Hindlimb muscle (tissue), 1 donor: ENCODE results near the gene RASL12. TPM values are rescaled to one million over a fixed set of nuclear protein-coding genes. Genes with fewer than 3 reads are reported as not detected.
"Not testable (repeated sequence)": the region's sequence is repeated elsewhere in the genome, so short reads cannot be mapped to it uniquely, and the experiment has no call there.

Experiments
- DNase-seq: peaks from one replicate; pipeline ENCODE4 v3.0.0-alpha.2; 2013
- polyA plus RNA-seq: library from polyadenylated mRNA; unstranded; fragments of 120-200 nt; gene quantifications from one replicate; pipeline ENCODE4 v1.2.1, GENCODE V29; 2013; ENCODE audit not compliant: insufficient read length

Gene RASL12
- polyA plus RNA-seq, 1 donor, result 14.1 TPM

DNA sequence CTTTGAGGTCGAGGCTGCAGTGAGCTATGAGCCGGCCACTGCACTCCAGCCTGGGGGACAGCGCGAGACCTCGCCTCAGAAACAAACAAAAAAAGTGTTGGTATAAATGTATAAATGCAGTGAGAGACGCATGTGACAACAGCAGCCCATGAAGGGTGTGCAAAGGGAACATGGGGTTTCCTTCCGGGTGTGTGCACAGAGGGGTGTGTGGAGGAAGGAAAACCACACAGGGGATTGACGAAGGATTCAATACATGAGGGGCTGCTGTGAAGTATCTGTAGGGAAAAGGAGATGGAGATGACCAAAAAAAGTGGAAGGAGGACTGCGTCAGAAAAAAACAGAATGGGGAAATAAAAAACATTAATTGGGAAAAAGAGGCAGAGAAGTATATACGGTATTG lies 39.5 kb downstream of the RASL12 start:
- DNase-seq, result no peak

DNA sequence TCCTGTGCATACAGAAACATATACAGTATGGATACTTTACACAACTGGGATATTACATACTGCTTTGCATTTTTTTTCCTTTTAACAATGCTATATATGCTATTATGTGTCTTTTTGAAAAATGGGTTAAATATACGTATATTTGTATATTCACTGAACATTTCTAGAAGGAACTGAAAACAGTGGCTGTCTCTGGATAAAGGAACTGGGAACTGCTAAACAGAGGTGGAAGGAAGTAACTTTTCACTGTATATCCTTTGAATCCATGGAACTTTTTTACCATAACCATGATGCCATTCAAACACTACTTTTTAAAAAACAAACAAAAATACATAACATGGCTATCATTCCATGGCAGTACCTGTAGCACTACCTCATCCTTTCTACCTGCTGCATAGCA lies 40.2 kb downstream of the RASL12 start:
- DNase-seq, result no peak

DNA sequence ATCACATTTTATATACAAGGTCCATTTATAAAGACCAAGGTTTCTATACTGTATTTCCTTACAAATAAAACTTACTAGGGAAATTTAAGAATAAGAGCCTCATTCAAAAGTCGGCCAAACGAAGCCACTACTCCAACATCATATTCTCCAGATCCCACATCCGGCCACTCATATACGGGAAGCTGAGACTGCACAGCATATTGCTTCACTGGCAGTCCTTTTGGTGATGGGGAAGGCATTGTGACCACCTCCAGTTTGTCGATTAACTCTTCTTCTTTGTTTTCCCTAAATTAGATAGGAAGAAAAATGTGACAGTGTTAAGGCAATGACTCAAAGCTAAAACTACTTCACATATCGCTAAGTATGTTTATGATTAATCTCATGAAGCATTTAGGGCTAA lies 41.0 kb downstream of the RASL12 start:
- DNase-seq, result no peak

DNA sequence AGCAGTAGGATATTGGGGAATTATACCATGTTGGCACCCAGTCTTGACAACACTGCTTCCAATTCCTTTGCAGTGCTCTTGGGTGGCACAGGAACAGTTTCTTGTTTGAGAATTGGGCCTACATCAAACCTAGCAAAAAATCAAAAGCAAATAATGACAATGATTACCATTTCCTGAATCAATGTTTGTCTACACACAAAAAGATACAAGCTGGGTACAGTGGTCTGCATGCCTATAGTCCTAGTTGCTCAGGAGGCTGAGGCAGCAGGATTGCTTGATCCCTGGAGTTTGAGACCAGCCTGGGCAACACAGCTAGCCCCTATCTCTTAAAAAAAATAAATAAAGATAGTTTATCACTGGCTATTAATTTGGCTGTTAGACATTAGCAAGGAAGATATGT lies 46.3 kb downstream of the RASL12 start:
- no peak for DNase-seq

DNA sequence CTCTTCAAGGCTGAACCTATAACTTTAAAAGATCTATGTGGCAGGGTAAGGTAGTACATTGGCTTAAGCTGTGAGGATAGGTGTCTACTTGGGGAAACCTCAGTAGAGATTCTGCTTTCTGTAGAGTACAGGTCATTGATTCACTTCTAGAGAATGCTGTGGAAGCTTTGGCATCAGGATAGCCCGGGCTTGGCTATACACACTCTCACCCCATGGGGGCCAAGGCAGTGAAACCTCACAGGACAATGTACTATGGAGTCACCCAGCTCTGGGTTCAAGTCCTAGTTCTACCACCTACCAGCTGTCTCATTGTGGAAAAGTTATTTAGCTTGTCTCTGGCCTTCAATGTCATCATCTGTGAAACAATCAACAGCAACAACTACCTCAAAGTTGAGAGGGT lies 47.4 kb downstream of the RASL12 start:
- DNase-seq, result no peak

DNA sequence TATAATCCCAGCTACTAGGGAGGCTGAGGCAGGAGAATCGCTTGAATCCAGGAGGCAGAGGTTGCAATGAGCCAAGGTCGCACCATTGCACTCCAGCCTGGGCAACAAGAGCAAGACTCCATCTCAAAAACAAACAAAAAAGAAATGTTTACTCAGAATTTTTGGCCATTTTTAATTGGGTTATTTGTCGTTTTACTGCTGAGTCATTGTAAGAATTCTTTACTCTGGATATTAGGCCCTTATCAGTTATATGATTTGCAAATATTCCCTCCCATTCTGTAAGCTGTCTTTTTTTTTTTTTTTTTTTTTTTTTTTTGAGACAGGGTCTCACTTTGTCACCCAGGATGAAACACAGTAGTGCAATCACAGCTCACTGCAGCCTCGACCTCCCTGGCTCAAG lies 56.6 kb downstream of the RASL12 start:
- DNase-seq, result not testable (repeated sequence)

DNA sequence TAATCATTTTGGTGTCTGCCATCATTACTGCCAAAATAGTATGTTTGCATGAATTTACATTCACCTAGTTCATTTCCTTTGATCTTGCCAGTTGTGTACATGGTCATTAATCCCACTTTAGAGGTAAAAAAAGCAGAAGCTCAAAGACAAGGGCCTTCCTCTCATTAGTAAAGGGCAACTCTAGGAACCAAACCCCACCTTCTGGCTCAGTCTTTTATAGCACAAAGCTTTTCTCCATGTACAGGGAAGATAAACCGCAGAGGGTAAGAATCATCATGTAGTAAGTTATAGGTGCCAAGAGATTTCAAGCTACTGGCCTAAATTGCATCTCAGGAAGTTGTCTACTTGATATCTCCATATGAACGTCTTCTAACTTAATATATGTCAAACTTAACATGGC lies 58.8 kb downstream of the RASL12 start:
- no peak for DNase-seq

DNA sequence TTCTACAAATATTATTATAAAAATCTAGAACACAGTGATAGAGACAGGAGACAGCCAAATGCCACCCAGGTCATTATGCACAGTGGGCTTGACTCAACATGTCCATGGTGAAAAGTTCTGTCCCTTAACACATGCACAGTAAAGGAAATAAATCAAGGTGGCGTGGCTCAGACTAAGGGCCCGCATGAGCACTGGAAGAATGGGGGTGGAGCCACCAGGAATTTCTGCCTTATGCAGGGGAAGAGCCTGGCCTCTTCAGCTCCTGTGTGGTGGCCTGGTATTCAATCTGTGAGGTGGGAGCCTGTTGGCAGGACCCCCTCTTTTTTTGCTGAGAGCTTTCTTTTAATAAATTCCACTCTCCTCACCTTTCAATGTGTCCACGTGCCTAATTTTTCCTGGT lies 60.9 kb downstream of the RASL12 start:
- no peak for DNase-seq

DNA sequence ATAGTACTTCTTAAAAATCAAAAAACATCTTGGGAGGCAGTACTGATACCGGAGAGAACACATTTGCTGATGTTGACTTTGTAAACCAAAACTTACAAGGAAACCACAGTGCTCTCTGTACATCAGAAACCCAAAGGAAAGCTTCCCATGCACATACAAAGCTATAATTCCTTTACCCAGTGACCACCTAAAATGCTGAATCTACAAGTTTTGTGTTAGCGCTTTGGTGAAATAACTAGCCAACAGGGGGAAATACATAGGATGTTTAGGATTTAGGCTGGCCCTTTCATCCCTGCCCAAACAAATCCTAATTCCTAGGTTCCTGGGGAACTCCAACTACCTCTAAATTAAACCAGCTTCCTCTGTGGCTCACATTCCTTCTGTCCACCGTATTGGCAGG lies 62.8 kb downstream of the RASL12 start:
- DNase-seq, result no peak

Other genes starting within 250 kb of the RASL12 start
- 8.6 TPM for gene PIF1, start 242.3 kb downstream of the RASL12 start, polyA plus RNA-seq
- 16.7 TPM for gene PLEKHO2, start 226.1 kb downstream of the RASL12 start, polyA plus RNA-seq
- 6.1 TPM for gene ANKDD1A, start 156.1 kb downstream of the RASL12 start, polyA plus RNA-seq
- gene SPG21, start 78.1 kb downstream of the RASL12 start, polyA plus RNA-seq, result 75.3 TPM
- 10.3 TPM for gene MTFMT, start 38.4 kb downstream of the RASL12 start, polyA plus RNA-seq
- 2.4 TPM for gene SLC51B, start 22.6 kb downstream of the RASL12 start, polyA plus RNA-seq
- gene KBTBD13, start 8.8 kb upstream of the RASL12 start, polyA plus RNA-seq, result 1.7 TPM
- 6.4 TPM for gene UBAP1L, start 47.2 kb upstream of the RASL12 start, polyA plus RNA-seq
- 25.7 TPM for gene PDCD7, start 65.8 kb upstream of the RASL12 start, polyA plus RNA-seq
- gene CLPX, start 117.4 kb upstream of the RASL12 start, polyA plus RNA-seq, result 43.9 TPM
- gene CILP, start 143.5 kb upstream of the RASL12 start, polyA plus RNA-seq, result 20.6 TPM
- 11.9 TPM for gene PARP16, start 218.9 kb upstream of the RASL12 start, polyA plus RNA-seq
- not detected for gene RNU5A-1, start 228.1 kb upstream of the RASL12 start, polyA plus RNA-seq
- not detected for gene RNU5B-1, start 236.7 kb upstream of the RASL12 start, polyA plus RNA-seq